ENCODE measurements around the gene JHY. TPM values are rescaled to one million over a fixed set of nuclear protein-coding genes. Genes with fewer than 3 reads are reported as not detected.

The JHY gene
- polyA plus RNA-seq, 4 donors, result 10.0 to 13.3 (median 12.3) TPM

GRCh38 chr11:122933416-122933815 lies 50.9 kb downstream of the JHY start:
- DNase-seq (ENCODE audit: low read depth in 4 of 4, low spot score in 3 of 4), result no peak

- no peak for DNase-seq (ENCODE audit: low read depth in 4 of 4, low spot score in 3 of 4)
Observed at GRCh38 chr11:122937983-122938382, 55.4 kb downstream of the JHY start.

- DNase-seq (ENCODE audit: low read depth in 4 of 4, low spot score in 3 of 4), result no peak
Observed at GRCh38 chr11:122938557-122938956, 56.0 kb downstream of the JHY start.

GRCh38 chr11:122951211-122951610 lies 68.7 kb downstream of the JHY start:
- no peak for DNase-seq (ENCODE audit: low read depth in 4 of 4, low spot score in 3 of 4)

GRCh38 chr11:122954455-122954854 lies 71.9 kb downstream of the JHY start:
- DNase-seq (ENCODE audit: low read depth in 4 of 4, low spot score in 3 of 4), result no peak

GRCh38 chr11:122963961-122964360 lies 81.4 kb downstream of the JHY start:
- DNase-seq (ENCODE audit: low read depth in 4 of 4, low spot score in 3 of 4), result no peak

- no peak for DNase-seq (ENCODE audit: low read depth in 4 of 4, low spot score in 3 of 4)
Observed at GRCh38 chr11:122976061-122976733, 93.6 kb downstream of the JHY start.

- DNase-seq (ENCODE audit: low read depth in 4 of 4, low spot score in 3 of 4), result no peak
Observed at GRCh38 chr11:122976734-122977469, 94.3 kb downstream of the JHY start.

- no peak for DNase-seq (ENCODE audit: low read depth in 4 of 4, low spot score in 3 of 4)
Observed at GRCh38 chr11:122977470-122978298, 95.1 kb downstream of the JHY start.

GRCh38 chr11:122978299-122978620 lies 95.7 kb downstream of the JHY start:
- DNase-seq (ENCODE audit: low read depth in 4 of 4, low spot score in 3 of 4), result no peak

GRCh38 chr11:122979103-122979814 lies 96.7 kb downstream of the JHY start:
- DNase-seq (ENCODE audit: low read depth in 4 of 4, low spot score in 3 of 4), result no peak

GRCh38 chr11:122979815-122980595 lies 97.4 kb downstream of the JHY start:
- no peak for DNase-seq (ENCODE audit: low read depth in 4 of 4, low spot score in 3 of 4)

- DNase-seq (ENCODE audit: low read depth in 4 of 4, low spot score in 3 of 4), result peak in 3 of 4 donors; percentile 42 to 64 (median 45)
Observed at GRCh38 chr11:122981388-122982264, 99.1 kb downstream of the JHY start, which contains the start of gene BSX. TSS of gene BSX (minus strand) at chr11:122981834. CDS start at chr11:122981671, 163 bp downstream.

- DNase-seq (ENCODE audit: low read depth in 4 of 4, low spot score in 3 of 4), result no peak
Observed at GRCh38 chr11:122983438-122984185, 101.1 kb downstream of the JHY start.

GRCh38 chr11:122984186-122985011 lies 101.8 kb downstream of the JHY start:
- DNase-seq (ENCODE audit: low read depth in 4 of 4, low spot score in 3 of 4), result no peak

GRCh38 chr11:122995526-122995925 lies 113.0 kb downstream of the JHY start:
- no peak for DNase-seq (ENCODE audit: low read depth in 4 of 4, low spot score in 3 of 4)

GRCh38 chr11:122998727-122999366 lies 116.3 kb downstream of the JHY start:
- DNase-seq (ENCODE audit: low read depth in 4 of 4, low spot score in 3 of 4), result no peak

Measured in left renal pelvis (tissue), 4 donors.